Measurements from ENCODE around the gene TMPRSS3.

DNA sequence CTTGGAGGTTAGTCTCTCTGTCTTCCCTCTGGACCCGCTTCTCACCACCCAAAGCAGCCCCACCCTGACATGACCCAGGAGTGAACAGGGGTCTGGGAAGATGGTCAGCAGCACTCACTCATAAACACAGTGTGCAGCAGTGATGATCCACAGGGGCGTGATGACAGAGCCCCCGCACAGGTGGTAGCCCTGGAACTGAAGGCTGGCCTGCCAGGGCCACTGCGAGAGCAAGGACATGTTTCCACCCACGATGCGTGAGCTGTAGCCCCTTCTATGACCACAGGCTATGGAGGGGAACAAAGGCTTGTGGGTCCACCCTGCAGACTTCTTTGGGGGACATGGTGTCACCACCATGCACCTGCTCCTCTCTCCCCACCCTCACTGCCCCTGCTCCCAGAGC, 12.9 kb downstream of the TMPRSS3 start:
- TF ChIP-seq, protein P1, sequence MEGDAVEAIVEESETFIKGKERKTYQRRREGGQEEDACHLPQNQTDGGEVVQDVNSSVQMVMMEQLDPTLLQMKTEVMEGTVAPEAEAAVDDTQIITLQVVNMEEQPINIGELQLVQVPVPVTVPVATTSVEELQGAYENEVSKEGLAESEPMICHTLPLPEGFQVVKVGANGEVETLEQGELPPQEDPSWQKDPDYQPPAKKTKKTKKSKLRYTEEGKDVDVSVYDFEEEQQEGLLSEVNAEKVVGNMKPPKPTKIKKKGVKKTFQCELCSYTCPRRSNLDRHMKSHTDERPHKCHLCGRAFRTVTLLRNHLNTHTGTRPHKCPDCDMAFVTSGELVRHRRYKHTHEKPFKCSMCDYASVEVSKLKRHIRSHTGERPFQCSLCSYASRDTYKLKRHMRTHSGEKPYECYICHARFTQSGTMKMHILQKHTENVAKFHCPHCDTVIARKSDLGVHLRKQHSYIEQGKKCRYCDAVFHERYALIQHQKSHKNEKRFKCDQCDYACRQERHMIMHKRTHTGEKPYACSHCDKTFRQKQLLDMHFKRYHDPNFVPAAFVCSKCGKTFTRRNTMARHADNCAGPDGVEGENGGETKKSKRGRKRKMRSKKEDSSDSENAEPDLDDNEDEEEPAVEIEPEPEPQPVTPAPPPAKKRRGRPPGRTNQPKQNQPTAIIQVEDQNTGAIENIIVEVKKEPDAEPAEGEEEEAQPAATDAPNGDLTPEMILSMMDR (IDR thresholded peaks at IDR 0.05 in 8 of 11, conservative IDR thresholded peaks at IDR 0.05 in 3 of 11), result no peak
- no peak for TF ChIP-seq POLR2AphosphoS5 (IDR thresholded peaks at IDR 0.05)

Measured in spleen (tissue), 7 donors.